ENCODE data around the gene PFDN5.

PFDN5 gene

DNA sequence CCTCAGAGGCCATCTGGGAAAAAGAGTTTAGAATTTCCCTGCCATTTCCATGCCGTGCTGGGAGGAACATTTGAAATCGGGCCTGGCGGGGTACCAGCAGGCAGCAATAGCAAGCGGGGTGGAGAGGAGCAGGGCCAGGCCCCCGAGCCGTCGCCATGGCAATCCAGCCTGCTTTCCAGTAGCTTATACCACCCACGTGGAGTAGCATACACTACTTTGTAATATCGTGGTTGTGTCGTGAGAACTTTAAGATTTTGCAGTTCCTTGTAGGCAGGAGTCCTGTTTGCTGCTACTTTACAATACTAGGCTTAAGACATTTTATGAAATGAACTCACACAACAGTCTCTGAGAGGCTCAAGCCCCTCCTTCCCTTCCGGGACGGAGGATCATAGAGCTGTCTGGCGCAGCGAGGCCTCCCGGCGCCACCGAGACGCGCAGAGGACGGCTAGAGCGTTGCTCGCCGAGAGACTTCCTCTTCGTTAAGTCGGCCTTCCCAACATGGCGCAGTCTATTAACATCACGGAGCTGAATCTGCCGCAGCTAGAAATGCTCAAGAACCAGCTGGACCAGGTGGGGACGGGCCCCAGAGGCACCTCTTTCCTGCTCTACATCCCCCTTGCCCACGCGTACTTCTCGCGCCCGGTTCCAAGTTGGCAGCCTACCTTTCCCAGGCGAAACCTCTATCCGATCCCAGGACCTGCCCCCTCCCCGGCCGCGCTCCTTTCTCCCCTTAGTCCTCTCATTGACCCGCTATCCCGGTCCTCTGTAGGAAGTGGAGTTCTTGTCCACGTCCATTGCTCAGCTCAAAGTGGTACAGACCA lies at the start of gene PFDN5:
PFDN5 (plus strand) TSS at position 473 of the 821 bp plus-strand sequence; CDS start at position 499, 26 bp downstream.
- DNase-seq: peak; percentile 92 to 93

DNA sequence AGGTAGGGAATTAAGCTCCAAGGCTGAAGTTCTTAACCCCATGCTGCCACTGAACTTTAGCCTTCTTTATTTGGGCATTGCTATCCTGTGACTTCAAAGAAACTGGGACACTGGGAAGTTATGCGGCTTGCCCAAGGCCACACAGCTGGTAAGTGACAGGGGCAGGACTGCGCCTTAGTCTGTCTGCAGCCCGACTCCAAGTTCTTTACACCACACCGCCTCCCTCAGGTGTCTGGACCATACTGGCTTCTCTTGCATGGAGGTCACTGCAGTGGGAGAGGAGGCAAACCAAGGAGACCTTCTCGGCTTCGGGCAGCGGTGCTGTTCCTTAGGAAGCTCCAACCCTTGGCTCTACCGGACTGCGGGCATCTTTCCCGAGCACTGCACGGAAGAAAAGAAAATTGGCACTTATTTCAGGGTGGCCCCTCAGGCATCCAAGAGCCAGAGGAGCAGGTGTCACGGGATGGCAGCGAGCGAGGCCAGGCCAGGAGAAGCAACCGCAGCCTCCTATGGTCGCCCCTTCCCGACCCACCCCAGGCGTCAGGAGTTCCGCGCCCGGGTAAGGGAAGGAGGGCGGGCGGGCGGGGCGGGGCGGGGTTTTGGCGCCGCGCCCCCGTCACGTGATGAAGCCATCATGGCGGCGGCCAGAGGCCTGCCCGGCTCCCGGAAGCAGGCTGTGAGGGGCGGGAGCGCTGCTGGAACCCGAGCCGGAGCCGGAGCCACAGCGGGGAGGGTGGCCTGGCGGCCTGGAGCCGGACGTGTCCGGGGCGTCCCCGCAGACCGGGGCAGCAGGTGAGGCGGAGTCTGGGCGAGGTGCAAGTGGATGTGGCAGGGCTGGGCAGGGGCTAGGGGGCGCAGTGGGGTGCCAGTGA lies 43.6 kb upstream of the PFDN5 start:
- peak; percentile 72 to 77 for DNase-seq

DNA sequence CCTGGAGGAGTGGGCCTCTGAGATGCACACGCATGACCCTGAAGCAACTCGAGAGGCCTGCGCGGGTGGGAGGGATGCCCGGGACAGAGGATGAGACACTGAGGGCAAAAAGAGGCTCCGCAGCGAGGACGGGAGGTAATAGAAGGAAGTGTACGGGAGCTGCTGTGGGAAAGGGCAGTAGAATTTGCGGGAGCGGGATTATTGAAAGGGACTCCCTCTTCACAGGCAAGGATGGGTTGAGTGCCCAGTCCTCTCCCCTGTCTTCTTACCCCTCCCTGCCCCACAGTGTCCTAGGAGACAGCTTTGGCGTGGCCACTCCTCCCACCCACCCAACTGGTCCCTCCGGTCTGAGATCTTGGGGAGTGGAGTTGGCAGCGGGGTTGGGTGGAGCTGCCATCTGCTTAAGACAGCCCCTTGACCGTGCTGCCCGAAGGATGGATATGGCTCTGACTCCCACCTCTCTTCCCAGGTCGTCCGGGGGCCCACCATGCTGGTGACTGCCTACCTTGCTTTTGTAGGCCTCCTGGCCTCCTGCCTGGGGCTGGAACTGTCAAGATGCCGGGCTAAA lies 42.9 kb upstream of the PFDN5 start:
- no peak for DNase-seq

DNA sequence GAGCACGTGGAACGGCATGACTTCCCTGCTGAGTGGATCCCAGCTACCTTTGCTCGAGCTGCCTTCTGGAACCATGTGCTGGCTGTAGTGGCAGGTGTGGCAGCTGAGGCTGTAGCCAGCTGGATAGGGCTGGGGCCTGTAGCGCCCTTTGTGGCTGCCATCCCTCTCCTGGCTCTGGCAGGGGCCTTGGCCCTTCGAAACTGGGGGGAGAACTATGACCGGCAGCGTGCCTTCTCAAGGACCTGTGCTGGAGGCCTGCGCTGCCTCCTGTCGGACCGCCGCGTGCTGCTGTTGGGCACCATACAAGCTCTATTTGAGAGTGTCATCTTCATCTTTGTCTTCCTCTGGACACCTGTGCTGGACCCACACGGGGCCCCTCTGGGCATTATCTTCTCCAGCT lies 42.0 kb upstream of the PFDN5 start:
- DNase-seq: no peak

DNA sequence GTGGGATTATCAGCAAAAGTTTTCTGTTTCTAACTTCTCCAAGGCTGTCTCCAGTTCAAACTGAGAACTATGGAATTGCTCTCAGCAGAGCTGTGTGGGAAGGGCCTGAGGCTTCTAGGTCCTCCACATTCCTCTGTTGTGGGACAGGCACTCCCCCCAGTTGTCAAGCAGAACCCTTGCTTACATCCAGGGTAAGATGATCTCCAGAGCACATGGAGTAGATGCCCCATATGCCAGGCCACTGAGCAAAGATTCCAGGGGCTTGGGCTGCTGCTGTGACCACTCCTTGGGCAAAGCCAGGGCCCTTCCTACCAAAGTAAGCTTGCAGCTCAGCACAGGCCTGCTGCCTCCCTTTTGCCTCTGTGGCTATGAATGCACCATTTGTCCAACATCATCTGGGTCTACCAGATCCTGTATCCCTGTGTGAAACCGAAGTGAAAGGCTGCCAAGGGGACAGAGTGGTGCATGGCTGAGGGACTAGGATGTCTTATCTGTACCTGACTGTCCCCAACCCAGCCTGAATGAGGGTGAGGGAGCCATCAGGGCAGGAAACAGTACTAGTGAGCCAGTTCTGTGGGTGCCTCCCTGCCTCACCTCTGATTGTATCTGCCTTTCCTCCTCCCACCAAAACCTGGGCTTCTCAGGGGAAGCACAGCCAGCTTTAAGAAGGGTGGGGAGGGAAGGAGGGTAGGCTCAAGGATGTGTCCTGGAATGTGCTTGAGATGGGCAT lies 40.4 kb upstream of the PFDN5 start:
- no peak for DNase-seq

DNA sequence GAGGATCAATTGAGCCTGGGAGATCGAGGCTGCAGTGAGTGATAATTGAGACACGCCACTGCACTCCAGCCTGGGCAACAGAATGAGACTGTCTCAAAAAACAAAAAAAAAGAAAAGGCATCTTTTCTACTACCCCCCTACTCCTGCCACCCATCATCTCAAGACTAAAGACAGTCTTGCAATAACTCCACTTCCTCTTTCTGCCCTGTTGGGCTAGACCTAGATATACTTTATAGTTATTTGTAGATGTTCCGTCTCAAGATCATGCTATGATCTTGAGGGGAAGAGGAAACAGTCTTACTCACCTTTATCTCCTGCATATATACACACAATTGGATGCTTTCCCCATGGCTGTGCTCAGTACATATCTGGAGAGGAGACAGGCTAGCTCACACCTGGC lies 39.3 kb upstream of the PFDN5 start:
- DNase-seq: no peak

DNA sequence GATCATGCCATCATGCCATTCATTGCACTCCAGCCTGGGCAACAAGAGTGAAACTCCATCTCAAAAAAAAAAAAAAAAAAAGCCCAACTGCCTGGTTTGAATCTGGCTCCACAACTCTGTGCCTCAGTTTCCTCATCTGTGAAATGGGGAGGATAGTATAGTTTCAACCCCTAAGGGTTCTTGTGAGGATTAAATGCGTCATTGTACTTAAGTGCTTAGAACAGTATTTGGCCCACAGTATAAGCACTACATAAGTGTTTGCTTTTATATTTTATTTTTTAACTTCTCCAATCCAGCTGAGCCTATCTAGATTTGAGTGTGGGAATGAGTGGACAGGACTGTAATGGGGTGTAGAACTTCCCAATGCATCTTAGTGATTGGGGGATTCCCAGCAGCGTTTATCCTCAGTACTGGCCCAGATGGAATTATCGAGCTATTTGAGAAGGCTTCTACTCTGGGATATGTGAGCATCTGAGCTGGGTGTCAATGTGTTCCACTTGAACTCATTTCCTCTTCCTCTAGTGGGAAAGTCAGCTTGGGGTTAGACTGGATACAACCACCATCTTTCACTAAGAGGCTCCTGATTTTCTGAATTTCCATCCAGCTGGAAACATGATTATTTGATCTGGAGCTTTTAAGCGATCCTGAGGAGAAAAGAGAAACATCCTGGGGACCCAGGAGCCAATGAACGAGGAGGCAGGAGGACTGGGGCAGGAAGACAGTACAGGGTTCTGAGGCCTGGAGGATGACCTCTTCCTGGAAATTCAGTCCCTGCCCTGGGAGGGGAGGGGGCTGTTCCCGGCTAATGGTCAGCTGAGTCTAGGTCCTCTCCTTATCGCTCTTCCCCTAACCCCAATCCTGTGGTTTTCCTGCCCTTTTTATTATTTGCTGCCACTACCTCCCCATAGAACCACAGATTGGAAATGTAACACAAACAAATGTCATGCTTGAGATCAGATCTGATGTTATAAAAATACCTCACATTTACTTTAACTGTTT lies 36.5 kb upstream of the PFDN5 start:
- no peak for DNase-seq

DNA sequence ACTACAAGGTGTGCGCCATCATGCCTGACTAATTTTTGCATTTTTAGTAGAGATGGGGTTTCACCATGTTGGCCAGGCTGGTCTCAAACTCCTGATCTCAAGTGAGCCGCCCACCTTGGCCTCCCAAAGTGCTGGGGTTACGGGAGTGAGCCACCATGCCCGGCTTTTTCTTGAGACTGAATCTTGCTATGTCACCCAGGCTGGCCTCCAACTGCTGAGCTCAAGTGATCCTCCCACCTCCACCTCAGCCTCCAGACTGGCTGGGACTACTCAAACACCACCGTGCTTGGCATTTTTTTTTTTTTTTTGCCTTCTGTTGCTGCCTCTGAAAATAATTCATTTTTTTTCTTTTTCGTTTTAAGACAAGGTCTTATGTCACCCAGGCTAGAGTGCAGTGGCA lies 35.5 kb upstream of the PFDN5 start:
- DNase-seq: no peak

DNA sequence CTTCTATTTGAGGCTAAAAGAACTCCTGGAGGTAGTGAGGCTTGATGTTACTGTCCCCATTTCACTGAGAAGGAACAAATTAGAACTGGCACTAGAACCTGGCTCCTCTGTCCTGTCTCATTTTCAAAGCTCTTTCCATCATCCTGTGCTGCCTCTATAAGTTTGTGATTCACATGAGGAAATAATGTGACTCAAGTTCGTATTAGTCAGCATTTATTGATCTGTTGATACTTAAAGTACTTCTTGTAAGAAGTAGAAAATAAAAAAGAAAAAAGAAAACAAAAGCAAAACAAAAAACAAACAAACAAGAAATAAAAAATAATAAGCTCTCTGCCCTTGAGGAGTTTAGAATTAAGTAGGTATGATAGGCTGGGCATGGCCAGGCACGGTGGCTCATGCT lies 29.6 kb upstream of the PFDN5 start:
- no peak for DNase-seq

DNA sequence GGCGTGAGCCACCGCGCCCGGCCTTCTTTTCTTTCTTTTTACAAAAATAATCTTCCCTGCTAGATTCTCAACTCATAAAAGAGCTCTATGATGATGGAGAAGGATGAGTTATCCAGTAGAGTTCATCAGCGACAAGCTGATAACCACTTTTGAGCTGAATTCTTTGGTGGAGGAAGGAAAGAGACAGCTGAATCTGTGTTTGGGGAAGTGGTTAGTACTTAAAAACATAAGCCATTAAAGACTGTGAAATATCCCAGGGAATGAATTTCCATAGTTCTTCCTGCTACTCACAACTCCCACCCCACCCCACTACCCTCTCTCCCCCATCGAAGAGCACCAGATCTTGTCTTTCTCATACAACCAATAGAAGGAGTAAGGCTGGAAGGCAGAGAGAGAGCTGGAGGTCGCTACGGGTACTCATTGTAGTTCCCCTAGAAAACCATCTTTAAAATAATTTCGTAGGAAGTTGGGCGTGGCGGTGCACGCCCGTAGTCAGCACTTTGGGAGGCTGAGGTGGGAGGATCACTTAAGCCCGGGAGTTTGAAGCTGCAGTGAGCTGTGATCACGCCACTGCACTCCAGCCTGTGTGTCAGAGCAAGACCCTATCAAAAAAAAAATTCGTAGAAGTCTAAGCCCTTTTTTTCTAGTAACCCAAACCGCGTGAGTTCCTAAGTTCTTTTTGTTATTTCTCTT lies 27.9 kb upstream of the PFDN5 start:
- peak; percentile 56 to 60 for DNase-seq

DNA sequence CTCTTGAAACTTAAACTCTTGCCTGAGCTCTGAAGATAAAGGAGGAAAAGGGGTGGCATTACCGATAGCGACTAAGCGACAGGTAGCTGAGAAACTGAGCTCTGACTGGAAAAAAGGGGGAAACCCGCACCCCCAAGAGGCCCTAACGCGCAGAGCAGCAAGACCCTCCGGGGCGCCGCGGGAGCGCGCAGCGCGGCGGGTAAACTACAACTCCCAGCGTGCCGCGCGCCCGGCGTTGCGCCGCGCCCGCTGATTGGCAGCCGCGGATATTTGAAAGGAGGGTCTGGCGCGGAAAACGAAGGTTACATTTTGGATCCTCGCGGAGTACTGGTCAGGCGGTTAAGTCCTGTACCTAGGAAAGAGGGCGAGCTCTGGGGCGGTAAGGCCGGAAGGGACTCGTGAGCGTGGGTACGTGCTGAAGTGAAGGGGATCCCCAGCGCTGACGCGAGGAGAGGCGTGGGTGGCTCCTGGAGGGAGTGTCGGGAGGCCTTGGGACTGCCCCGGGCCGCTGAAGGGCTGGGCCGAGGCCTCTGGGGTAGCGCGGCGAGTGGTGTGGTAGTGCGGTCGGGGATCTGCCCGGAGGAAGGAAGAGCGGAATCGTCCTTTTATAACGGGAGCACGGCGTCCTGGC lies 27.2 kb upstream of the PFDN5 start, which contains the start of gene ESPL1:
ESPL1 (plus strand) TSS at position 301 of the 631 bp plus-strand sequence. CDS start 468 bp downstream, outside the sequence.
- peak; percentile 86 to 87 for DNase-seq

DNA sequence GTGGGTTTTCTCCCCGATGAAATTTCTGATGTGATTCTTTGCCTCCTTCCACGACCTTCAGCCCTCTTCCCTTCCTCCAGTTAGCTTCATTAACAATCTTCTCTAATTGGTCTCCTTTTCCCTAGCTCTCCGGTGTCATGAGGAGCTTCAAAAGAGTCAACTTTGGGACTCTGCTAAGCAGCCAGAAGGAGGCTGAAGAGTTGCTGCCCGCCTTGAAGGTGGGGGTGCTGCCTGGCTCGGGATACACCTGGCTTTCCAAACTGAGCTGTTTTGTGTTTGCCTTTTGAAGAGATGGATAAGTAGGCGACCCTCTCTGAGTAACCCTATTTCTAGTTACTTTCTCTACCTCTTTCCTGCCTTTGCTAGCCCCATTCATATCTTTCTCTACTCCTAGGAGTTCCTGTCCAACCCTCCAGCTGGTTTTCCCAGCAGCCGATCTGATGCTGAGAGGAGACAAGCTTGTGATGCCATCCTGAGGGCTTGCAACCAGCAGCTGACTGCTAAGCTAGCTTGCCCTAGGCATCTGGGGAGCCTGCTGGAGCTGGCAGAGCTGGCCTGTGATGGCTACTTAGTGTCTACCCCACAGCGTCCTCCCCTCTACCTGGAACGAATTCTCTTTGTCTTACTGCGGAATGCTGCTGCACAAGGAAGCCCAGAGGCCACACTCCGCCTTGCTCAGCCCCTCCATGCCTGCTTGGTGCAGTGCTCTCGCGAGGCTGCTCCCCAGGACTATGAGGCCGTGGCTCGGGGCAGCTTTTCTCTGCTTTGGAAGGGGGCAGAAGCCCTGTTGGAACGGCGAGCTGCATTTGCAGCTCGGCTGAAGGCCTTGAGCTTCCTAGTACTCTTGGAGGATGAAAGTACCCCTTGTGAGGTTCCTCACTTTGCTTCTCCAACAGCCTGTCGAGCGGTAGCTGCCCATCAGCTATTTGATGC lies 26.4 kb upstream of the PFDN5 start:
- no peak for DNase-seq

DNA sequence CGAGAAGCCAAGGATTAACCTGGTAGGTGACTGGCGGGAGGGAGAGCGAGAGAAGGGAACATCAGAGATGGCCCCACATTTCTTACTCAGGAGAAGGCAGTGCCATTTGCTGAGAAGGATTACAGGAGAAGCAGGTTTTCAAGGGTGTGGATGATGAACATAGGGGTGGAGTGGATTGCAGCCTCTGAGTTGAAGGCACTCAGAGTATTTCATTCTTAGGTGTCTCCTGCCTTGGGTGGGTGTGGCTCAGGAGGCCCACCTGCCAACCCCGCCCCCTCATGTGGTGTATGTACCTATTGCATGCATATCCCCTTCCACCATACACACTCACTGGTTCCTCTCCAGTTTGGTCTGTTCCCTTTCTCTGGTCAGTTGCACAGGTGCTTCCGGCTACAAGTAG lies 20.9 kb upstream of the PFDN5 start:
- no peak for DNase-seq

DNA sequence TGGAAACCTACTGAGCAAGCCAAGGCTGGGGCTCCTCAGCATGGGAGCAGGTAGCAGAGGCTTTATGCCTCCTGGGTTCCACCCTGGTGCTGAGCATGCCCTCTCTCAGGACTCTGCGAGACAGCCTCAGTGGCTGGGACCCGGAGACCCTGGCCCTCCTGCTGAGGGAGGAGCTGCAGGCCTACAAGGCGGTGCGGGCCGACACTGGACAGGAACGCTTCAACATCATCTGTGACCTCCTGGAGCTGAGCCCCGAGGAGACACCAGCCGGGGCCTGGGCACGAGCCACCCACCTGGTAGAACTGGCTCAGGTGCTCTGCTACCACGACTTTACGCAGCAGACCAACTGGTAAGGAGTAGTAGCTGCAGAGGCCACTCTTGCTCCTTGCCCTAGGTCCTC lies 18.8 kb upstream of the PFDN5 start:
- DNase-seq: no peak

DNA sequence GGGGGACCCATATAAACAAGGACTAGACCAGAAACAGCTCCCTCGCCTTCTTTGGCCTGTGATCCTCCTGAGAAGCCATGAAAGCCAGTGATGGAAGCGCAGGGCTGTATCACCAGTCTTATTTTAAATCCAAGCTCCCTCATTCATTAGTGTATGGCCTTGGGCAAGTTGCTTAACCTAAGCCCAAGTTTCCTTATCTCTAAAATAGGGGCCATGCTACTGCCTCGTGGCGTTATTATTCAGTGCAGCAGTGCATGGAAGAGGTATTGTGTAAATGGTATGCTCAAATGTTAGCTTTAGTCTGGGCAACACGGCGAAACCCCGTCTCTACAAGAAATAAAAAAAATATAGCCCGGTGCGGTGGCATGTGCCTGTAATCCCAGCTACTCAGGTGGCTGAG lies 17.4 kb upstream of the PFDN5 start:
- no peak for DNase-seq

DNA sequence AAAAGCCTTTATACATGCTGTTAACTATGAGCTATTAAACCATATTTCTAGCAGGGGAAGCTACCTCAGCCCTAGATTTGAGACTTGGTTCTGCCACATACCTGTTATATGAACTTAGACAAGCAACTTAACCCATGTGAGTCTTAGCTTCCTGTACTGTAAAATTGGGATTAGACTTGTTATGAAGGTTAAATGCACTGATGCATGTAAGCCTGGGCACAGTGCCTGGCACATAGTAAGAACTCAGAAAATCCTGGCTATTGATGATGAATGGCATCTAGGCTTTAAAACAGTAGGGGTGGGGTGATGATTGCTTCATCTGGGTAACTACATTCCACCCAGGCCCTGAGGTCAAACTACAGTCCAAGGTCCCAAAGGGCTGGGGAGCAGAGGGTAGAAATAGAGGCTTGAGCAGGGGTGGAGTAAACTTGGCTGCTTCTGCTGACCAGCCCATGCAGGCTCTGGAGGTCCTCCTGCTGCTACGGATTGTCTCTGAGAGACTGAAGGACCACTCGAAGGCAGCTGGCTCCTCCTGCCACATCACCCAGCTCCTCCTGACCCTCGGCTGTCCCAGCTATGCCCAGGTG lies 16.0 kb upstream of the PFDN5 start:
- DNase-seq: no peak

DNA sequence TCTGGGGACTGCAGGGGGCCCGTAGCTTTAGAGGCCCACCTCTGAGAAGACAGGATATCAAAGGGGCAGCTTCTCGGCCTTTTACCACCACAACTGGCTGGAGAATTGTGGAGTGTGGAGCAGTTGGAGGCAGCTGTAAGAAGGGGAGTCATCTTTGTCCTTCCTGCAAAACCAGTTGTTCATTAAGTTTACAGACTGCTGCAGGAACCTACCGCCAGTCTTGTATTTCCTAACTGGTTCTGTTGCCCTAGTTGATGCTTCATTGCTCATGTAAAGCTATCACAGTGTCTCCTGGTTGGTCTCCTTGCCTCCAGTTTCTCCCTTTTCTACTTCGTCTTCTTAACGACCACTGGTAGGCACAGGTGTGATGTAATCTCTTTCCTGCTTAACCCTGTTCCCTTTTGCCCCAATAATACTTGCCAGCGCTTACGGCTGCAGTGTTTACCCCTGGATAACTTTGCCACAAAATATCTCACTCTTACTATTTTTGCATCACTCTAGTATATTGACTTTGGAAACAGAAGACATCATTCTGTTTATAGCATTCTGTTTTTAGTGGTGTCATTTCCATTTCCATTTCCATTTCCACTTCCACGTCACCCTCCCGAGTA lies 15.3 kb upstream of the PFDN5 start:
- DNase-seq: no peak

DNA sequence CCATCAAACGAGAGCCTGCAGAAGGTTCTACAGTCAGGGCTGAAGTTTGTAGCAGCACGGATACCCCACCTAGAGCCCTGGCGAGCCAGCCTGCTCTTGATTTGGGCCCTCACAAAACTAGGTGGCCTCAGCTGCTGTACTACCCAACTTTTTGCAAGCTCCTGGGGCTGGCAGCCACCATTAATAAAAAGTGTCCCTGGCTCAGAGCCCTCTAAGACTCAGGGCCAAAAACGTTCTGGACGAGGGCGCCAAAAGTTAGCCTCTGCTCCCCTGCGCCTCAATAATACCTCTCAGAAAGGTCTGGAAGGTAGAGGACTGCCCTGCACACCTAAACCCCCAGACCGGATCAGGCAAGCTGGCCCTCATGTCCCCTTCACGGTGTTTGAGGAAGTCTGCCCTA lies 8.9 kb upstream of the PFDN5 start:
- DNase-seq: no peak
